ENCODE results near the gene ROBO1. TPM values are rescaled to one million over a fixed set of nuclear protein-coding genes. Genes with fewer than 3 reads are reported as not detected.

The ROBO1 gene
- total and polyA plus RNA-seq, 2 donors (not counting 1 experiment from before 2014, with no cell fraction given), result 0.27 to 3.2 TPM

DNA sequence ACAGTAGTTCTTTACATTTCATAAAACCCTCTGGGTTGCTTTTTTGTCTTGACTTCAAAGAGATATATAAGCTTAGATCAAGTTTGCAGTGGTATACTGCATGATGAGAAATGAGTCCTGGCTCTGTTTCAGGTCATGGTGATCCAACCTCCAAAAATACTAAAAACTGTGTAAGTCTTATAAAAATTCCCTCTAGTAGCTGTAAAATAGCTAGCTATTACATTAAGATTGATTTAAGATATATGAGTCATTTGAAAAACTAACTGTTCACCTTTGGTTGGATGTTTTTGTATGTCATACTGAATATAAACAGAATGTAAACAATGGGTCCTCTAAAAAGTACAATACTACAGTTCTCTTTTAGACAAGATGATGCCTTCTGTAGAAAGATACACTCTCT lies 879.2 kb downstream of the ROBO1 start:
- ChIA-PET CTCF (no interaction called here), POLR2A (no interaction called here)
- Histone ChIP-seq H3K4me1 (ENCODE audit: control insufficient read depth in 2 of 2, insufficient read depth in 2 of 2, low read length in 2 of 2) (no peaks in the 10 kb centered on the region), H3K27me3 (replicated peaks in 1 of 4; ENCODE audit: control extremely low read depth in 1 of 4, control insufficient read depth in 3 of 4, insufficient read depth in 4 of 4, low read length in 3 of 4) (no peaks in the 10 kb centered on the region), H3K4me2 (replicated peaks; ENCODE audit: low read depth, low read length, poor library complexity, severe bottlenecking) (no peak overlapping the region), H3K79me2 (ENCODE audit: control insufficient read depth, insufficient read depth, low read length) (no peaks in the 10 kb centered on the region), H4K20me1 (ENCODE audit: control insufficient read depth, insufficient read depth, low read length, poor library complexity, severe bottlenecking) (no peaks in the 10 kb centered on the region), H3K4me3 (ENCODE audit: control extremely low read depth in 1 of 5, extremely low read depth in 1 of 5, insufficient read depth in 1 of 5, low read depth in 2 of 5, low read length in 4 of 5) (no peak overlapping the region), H2AFZ (ENCODE audit: insufficient read depth, low read depth, low read length, poor library complexity, severe bottlenecking) (no peak overlapping the region), H3K27ac (ENCODE audit: low read length in 2 of 2) (no peak overlapping the region), H3K36me3 (replicated peaks in 1 of 2; ENCODE audit: control extremely low read depth in 1 of 2, control insufficient read depth in 1 of 2, extremely low read depth in 1 of 2, insufficient read depth in 2 of 2, low read length in 1 of 2) (no peaks in the 10 kb centered on the region), H3K9me3 (ENCODE audit: control extremely low read depth in 1 of 3, control insufficient read depth in 2 of 3, insufficient read depth in 1 of 3, low read length in 2 of 3) (no peaks in the 10 kb centered on the region), H3K9ac (ENCODE audit: low read length) (no peak overlapping the region)
- no peak for TF ChIP-seq EZH2 (IDR thresholded peaks at IDR 0.05; ENCODE audit: borderline replicate concordance, insufficient read depth, low read depth, low read length, poor library complexity, severe bottlenecking)
- TF ChIP-seq, protein P1, sequence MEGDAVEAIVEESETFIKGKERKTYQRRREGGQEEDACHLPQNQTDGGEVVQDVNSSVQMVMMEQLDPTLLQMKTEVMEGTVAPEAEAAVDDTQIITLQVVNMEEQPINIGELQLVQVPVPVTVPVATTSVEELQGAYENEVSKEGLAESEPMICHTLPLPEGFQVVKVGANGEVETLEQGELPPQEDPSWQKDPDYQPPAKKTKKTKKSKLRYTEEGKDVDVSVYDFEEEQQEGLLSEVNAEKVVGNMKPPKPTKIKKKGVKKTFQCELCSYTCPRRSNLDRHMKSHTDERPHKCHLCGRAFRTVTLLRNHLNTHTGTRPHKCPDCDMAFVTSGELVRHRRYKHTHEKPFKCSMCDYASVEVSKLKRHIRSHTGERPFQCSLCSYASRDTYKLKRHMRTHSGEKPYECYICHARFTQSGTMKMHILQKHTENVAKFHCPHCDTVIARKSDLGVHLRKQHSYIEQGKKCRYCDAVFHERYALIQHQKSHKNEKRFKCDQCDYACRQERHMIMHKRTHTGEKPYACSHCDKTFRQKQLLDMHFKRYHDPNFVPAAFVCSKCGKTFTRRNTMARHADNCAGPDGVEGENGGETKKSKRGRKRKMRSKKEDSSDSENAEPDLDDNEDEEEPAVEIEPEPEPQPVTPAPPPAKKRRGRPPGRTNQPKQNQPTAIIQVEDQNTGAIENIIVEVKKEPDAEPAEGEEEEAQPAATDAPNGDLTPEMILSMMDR (IDR thresholded peaks at IDR 0.05), result no peak
- no peaks in the 10 kb centered on the region for H3K4me1 Mint-ChIP-seq
- no peak for DNase-seq
- no peak overlapping the region for H3K4me3 Mint-ChIP-seq
- ATAC-seq (ENCODE audit: low read depth), result no peak
- no peaks in the 10 kb centered on the region for H3K27me3 Mint-ChIP-seq
- no peaks in the 10 kb centered on the region for H3K9me3 Mint-ChIP-seq (ENCODE audit: insufficient read depth)
- no peak overlapping the region for H3K27ac Mint-ChIP-seq
- intact Hi-C loops (cut with micrococcal nuclease), result no loop called here

DNA sequence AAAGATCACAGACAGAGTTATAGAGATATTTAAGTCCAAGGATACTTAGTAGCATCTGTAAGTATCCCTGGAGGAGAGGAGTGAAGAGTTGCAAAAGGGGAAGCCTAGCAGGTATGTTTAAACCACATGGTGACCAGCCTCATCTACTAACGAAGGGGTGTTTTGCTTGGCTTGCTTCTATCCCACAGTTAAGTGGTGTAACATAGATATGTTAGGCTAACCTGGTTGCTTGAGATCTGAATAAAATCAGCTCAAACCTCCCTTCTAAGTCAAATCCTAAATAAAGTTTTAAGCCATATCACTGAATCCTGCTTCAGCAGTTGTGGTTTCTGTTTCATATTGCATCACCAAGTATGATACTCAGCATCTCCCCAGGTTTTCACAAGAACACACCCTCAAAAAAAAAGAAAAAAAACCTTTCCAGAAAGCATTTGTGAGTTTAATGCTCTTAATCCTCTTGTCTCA lies 880.2 kb downstream of the ROBO1 start:
- Histone ChIP-seq H3K4me1 (ENCODE audit: control insufficient read depth in 2 of 2, insufficient read depth in 2 of 2, low read length in 2 of 2) (no peaks in the 10 kb centered on the region), H3K36me3 (replicated peaks in 1 of 2; ENCODE audit: control extremely low read depth in 1 of 2, control insufficient read depth in 1 of 2, extremely low read depth in 1 of 2, insufficient read depth in 2 of 2, low read length in 1 of 2) (no peaks in the 10 kb centered on the region), H3K4me2 (replicated peaks; ENCODE audit: low read depth, low read length, poor library complexity, severe bottlenecking) (no peak overlapping the region), H3K9me3 (ENCODE audit: control extremely low read depth in 1 of 3, control insufficient read depth in 2 of 3, insufficient read depth in 1 of 3, low read length in 2 of 3) (no peaks in the 10 kb centered on the region), H2AFZ (ENCODE audit: insufficient read depth, low read depth, low read length, poor library complexity, severe bottlenecking) (no peak overlapping the region), H3K27ac (ENCODE audit: low read length in 2 of 2) (no peak overlapping the region), H4K20me1 (ENCODE audit: control insufficient read depth, insufficient read depth, low read length, poor library complexity, severe bottlenecking) (no peaks in the 10 kb centered on the region), H3K79me2 (ENCODE audit: control insufficient read depth, insufficient read depth, low read length) (no peaks in the 10 kb centered on the region), H3K9ac (ENCODE audit: low read length) (no peak overlapping the region), H3K4me3 (ENCODE audit: control extremely low read depth in 1 of 5, extremely low read depth in 1 of 5, insufficient read depth in 1 of 5, low read depth in 2 of 5, low read length in 4 of 5) (no peak overlapping the region), H3K27me3 (replicated peaks in 1 of 4; ENCODE audit: control extremely low read depth in 1 of 4, control insufficient read depth in 3 of 4, insufficient read depth in 4 of 4, low read length in 3 of 4) (no peaks in the 10 kb centered on the region)
- intact Hi-C loops (cut with micrococcal nuclease), result no loop called here
- no peaks in the 10 kb centered on the region for H3K27me3 Mint-ChIP-seq
- no peak for TF ChIP-seq EZH2 (IDR thresholded peaks at IDR 0.05; ENCODE audit: borderline replicate concordance, insufficient read depth, low read depth, low read length, poor library complexity, severe bottlenecking)
- TF ChIP-seq, protein P1 (IDR thresholded peaks at IDR 0.05), result no peak
- CTCF ChIA-PET, result no interaction called here
- DNase-seq (no peak), ATAC-seq (ENCODE audit: low read depth) (no peak)
- H3K4me3 Mint-ChIP-seq, result no peak overlapping the region
- POLR2A ChIA-PET, result no interaction called here
- H3K4me1 Mint-ChIP-seq, result no peaks in the 10 kb centered on the region
- no peak overlapping the region for H3K27ac Mint-ChIP-seq
- H3K9me3 Mint-ChIP-seq (ENCODE audit: insufficient read depth), result no peaks in the 10 kb centered on the region
- WGBS (ENCODE audit: insufficient coverage), result no CpG with 5 or more reads among the region's 1 CpG

Data from B cell (primary cell).